Measurements from ENCODE around the gene GBP2. TPM values are rescaled to one million over a fixed set of nuclear protein-coding genes. Genes with fewer than 3 reads are reported as not detected.

Gene GBP2
- total RNA-seq, 1 experiment from 2014 or later = 0.24 TPM

GRCh38 chr1:89174491-89174890, 48.6 kb upstream of the GBP2 start:
- TF ChIP-seq, protein P1, sequence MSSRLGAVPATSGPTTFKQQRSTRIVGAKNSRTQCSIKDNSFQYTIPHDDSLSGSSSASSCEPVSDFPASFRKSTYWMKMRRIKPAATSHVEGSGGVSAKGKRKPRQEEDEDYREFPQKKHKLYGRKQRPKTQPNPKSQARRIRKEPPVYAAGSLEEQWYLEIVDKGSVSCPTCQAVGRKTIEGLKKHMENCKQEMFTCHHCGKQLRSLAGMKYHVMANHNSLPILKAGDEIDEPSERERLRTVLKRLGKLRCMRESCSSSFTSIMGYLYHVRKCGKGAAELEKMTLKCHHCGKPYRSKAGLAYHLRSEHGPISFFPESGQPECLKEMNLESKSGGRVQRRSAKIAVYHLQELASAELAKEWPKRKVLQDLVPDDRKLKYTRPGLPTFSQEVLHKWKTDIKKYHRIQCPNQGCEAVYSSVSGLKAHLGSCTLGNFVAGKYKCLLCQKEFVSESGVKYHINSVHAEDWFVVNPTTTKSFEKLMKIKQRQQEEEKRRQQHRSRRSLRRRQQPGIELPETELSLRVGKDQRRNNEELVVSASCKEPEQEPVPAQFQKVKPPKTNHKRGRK (CRISPR knock-in tag; IDR thresholded peaks at IDR 0.05; ENCODE audit: borderline replicate concordance) = no peak
- TF ChIP-seq CTCF (IDR thresholded peaks at IDR 0.05) = no peak
- no peak for TF ChIP-seq ELF4 (CRISPR knock-in tag; IDR thresholded peaks at IDR 0.05; ENCODE audit: low read depth)
- TF ChIP-seq CDX4 (CRISPR knock-in tag; IDR thresholded peaks at IDR 0.05; ENCODE audit: borderline replicate concordance) = no peak
- no peak for TF ChIP-seq PRRX2 (CRISPR knock-in tag; IDR thresholded peaks at IDR 0.05)
- no peak for TF ChIP-seq ZMAT4 (CRISPR knock-in tag; IDR thresholded peaks at IDR 0.05)
- TF ChIP-seq NFYB (CRISPR knock-in tag; conservative IDR thresholded peaks at IDR 0.05; ENCODE audit: low read depth) = no peak
- TF ChIP-seq HMGA2 (CRISPR knock-in tag; IDR thresholded peaks at IDR 0.05) = no peak
- no peak for TF ChIP-seq TEAD4 (CRISPR knock-in tag; IDR thresholded peaks at IDR 0.05)
- TF ChIP-seq ZNF232 (CRISPR knock-in tag; IDR thresholded peaks at IDR 0.05) = no peak
- TF ChIP-seq, protein P2, sequence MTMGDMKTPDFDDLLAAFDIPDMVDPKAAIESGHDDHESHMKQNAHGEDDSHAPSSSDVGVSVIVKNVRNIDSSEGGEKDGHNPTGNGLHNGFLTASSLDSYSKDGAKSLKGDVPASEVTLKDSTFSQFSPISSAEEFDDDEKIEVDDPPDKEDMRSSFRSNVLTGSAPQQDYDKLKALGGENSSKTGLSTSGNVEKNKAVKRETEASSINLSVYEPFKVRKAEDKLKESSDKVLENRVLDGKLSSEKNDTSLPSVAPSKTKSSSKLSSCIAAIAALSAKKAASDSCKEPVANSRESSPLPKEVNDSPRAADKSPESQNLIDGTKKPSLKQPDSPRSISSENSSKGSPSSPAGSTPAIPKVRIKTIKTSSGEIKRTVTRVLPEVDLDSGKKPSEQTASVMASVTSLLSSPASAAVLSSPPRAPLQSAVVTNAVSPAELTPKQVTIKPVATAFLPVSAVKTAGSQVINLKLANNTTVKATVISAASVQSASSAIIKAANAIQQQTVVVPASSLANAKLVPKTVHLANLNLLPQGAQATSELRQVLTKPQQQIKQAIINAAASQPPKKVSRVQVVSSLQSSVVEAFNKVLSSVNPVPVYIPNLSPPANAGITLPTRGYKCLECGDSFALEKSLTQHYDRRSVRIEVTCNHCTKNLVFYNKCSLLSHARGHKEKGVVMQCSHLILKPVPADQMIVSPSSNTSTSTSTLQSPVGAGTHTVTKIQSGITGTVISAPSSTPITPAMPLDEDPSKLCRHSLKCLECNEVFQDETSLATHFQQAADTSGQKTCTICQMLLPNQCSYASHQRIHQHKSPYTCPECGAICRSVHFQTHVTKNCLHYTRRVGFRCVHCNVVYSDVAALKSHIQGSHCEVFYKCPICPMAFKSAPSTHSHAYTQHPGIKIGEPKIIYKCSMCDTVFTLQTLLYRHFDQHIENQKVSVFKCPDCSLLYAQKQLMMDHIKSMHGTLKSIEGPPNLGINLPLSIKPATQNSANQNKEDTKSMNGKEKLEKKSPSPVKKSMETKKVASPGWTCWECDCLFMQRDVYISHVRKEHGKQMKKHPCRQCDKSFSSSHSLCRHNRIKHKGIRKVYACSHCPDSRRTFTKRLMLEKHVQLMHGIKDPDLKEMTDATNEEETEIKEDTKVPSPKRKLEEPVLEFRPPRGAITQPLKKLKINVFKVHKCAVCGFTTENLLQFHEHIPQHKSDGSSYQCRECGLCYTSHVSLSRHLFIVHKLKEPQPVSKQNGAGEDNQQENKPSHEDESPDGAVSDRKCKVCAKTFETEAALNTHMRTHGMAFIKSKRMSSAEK (CRISPR knock-in tag; IDR thresholded peaks at IDR 0.05; ENCODE audit: borderline replicate concordance) = no peak
- TF ChIP-seq, protein P3, sequence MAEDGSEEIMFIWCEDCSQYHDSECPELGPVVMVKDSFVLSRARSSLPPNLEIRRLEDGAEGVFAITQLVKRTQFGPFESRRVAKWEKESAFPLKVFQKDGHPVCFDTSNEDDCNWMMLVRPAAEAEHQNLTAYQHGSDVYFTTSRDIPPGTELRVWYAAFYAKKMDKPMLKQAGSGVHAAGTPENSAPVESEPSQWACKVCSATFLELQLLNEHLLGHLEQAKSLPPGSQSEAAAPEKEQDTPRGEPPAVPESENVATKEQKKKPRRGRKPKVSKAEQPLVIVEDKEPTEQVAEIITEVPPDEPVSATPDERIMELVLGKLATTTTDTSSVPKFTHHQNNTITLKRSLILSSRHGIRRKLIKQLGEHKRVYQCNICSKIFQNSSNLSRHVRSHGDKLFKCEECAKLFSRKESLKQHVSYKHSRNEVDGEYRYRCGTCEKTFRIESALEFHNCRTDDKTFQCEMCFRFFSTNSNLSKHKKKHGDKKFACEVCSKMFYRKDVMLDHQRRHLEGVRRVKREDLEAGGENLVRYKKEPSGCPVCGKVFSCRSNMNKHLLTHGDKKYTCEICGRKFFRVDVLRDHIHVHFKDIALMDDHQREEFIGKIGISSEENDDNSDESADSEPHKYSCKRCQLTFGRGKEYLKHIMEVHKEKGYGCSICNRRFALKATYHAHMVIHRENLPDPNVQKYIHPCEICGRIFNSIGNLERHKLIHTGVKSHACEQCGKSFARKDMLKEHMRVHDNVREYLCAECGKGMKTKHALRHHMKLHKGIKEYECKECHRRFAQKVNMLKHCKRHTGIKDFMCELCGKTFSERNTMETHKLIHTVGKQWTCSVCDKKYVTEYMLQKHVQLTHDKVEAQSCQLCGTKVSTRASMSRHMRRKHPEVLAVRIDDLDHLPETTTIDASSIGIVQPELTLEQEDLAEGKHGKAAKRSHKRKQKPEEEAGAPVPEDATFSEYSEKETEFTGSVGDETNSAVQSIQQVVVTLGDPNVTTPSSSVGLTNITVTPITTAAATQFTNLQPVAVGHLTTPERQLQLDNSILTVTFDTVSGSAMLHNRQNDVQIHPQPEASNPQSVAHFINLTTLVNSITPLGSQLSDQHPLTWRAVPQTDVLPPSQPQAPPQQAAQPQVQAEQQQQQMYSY (CRISPR knock-in tag; IDR thresholded peaks at IDR 0.05) = no peak
- no peak for TF ChIP-seq ZNF138 (CRISPR knock-in tag; conservative IDR thresholded peaks at IDR 0.05)
- no peak for TF ChIP-seq ZNF416 (CRISPR knock-in tag; IDR thresholded peaks at IDR 0.05)
- TF ChIP-seq IRF2 (CRISPR knock-in tag; IDR thresholded peaks at IDR 0.05; ENCODE audit: borderline replicate concordance, low read depth) = no peak
- DNase-seq (ENCODE audit: low spot score) (no peak), ATAC-seq (no peak)
- Mint-ChIP-seq H3K27me3 (ENCODE audit: low read depth) (no peaks in the 10 kb centered on the region), H3K9me3 (no peaks in the 10 kb centered on the region), H3K4me3 (no peak overlapping the region), H3K27ac (no peak overlapping the region), H3K36me3 (no peaks in the 10 kb centered on the region), H3K4me1 (no peaks in the 10 kb centered on the region)
- ChIA-PET POLR2A (no interaction called here), CTCF (interaction anchor here (0.6 kb wide), 1 partner anchor 99 kb away, joined by 4 read pairs; no protein-coding TSS in a partner anchor)
